Aorta (tissue), 5 donors: ENCODE results near the gene NRG4. TPM values are rescaled to one million over a fixed set of nuclear protein-coding genes. Genes with fewer than 3 reads are reported as not detected.

Experiments used
- ATAC-seq: fragments of 200-7000 bp; cut with Tn5 transposase; one replicate; pipeline ENCODE4 v1.9.1; 2022; ENCODE audit warnings: moderate library complexity; ENCODE audit not compliant: low FRiP score
- DNase-seq, 2 donors: peaks; one replicate each; pipeline ENCODE4 v3.0.0-alpha.2; 2020
- H3K27ac ChIP-seq, 2 donors: one replicate each; pipeline ENCODE4 v1.5.1; 2013; ENCODE audit warnings: low read length in 2 of 2, mild to moderate bottlenecking in 2 of 2, moderate library complexity in 2 of 2, control low read depth in 1 of 2, inconsistent platforms in 1 of 2, low read depth in 1 of 2
- H3K27me3 ChIP-seq, 2 donors: one replicate each; pipeline ENCODE4 v1.6.1; 2013; ENCODE audit warnings: control low read depth in 1 of 2, low read length in 1 of 2, mild to moderate bottlenecking in 1 of 2, moderate library complexity in 1 of 2; ENCODE audit not compliant: insufficient read depth in 2 of 2, control insufficient read depth in 1 of 2
- H3K36me3 ChIP-seq, 2 donors: one replicate each; pipeline ENCODE4 v1.6.1; 2013; ENCODE audit warnings: control low read depth in 1 of 2, low read length in 1 of 2, mild to moderate bottlenecking in 1 of 2; ENCODE audit not compliant: insufficient read depth in 2 of 2, control insufficient read depth in 1 of 2
- H3K4me1 ChIP-seq, 2 donors: one replicate each; pipeline ENCODE4 v1.6.1; 2013; ENCODE audit warnings: low read length in 2 of 2, control low read depth in 1 of 2, mild to moderate bottlenecking in 1 of 2, moderate library complexity in 1 of 2; ENCODE audit not compliant: insufficient read depth in 2 of 2, control insufficient read depth in 1 of 2
- H3K4me3 ChIP-seq, 2 donors: one replicate each; pipeline ENCODE4 v1.5.1; 2013; ENCODE audit warnings: low read length in 2 of 2, control low read depth in 1 of 2, mild to moderate bottlenecking in 1 of 2
- H3K9me3 ChIP-seq: one replicate; pipeline ENCODE4 v1.6.1; 2013; ENCODE audit warnings: mild to moderate bottlenecking, low read length; ENCODE audit not compliant: control insufficient read depth
- WGBS, 2 donors: extraction: QIAGEN DNeasy Blood & Tissue Kit; methylation state at CpG; one replicate each; pipeline ENCODE4 v1.1.7; 2013; 5-methylcytosine and 5-hydroxymethylcytosine counted together
- intact Hi-C, 2 donors: fragments of 100-400 bp; cut with DNase I; formaldehyde crosslinking; loops; one replicate each; pipeline versions ENCODE4 v1.14.2 to v1.15.0; 2022
- polyA plus RNA-seq, 2 donors: library from polyadenylated mRNA; stranded (reverse); fragments of 200-250 nt; gene quantifications; one replicate each; pipeline ENCODE4 v1.2.3, GENCODE V29; 2013
- total RNA-seq, 2 donors: library from RNA; stranded (reverse); fragmentation: NEBNext Ultra II Directional; extraction: Animal tissue kit (Norgen Biotek cat#: 25700); gene quantifications; one replicate each; pipeline ENCODE4 v1.2.1, GENCODE V29; 2021
- donor health status: healthy with polysubstance abuse.
- donor health status: Bipolar disorder and iron deficiency.
- donor health status: DM: no; HTN: no; CAD: no.
- donor health status: DM: no; HTN: no; CAD: no.
- donor health status: DM: yes; HTN: yes; CAD: no.

NRG4 gene
- total and polyA plus RNA-seq, 4 donors, result not detected

GRCh38 chr15:75945953-75946352 lies 66.3 kb downstream of the NRG4 start:
- no peak for ATAC-seq
- 78 to 79% methylated on average over 4 of the region's 4 CpGs for WGBS, 2 donors
- intact Hi-C loops, result no loop called here
- H3K27me3 ChIP-seq, result no peaks in the 10 kb centered on the region
- no peaks in the 10 kb centered on the region for H3K4me1 ChIP-seq
- no peak overlapping the region for H3K4me3 ChIP-seq
- no peaks in the 10 kb centered on the region for H3K9me3 ChIP-seq
- DNase-seq, result no peak
- no peak overlapping the region for H3K27ac ChIP-seq
- no peaks in the 10 kb centered on the region for H3K36me3 ChIP-seq

- Histone ChIP-seq H3K36me3 (no peaks in the 10 kb centered on the region), H3K4me3 (no peak overlapping the region), H3K4me1 (no peaks in the 10 kb centered on the region), H3K27ac (no peak overlapping the region), H3K27me3 (no peaks in the 10 kb centered on the region), H3K9me3 (no peaks in the 10 kb centered on the region)
- no peak for ATAC-seq
- 39 to 48% methylated on average over 1 of the region's 1 CpG for WGBS, 2 donors
- intact Hi-C loops, result no loop called here
- no peak for DNase-seq
Observed at GRCh38 chr15:75943713-75944215, 68.5 kb downstream of the NRG4 start.

GRCh38 chr15:75943246-75943645 lies 69.0 kb downstream of the NRG4 start:
- Histone ChIP-seq H3K27me3 (no peaks in the 10 kb centered on the region), H3K4me3 (no peak overlapping the region), H3K4me1 (no peaks in the 10 kb centered on the region), H3K36me3 (no peaks in the 10 kb centered on the region), H3K27ac (no peak overlapping the region), H3K9me3 (no peaks in the 10 kb centered on the region)
- DNase-seq (no peak), ATAC-seq (no peak)
- 71 to 74% methylated on average over 5 of the region's 5 CpGs for WGBS, 2 donors
- intact Hi-C loops, result no loop called here

- no peaks in the 10 kb centered on the region for H3K36me3 ChIP-seq
- no peak for DNase-seq
- no peak for ATAC-seq
- H3K9me3 ChIP-seq, result no peaks in the 10 kb centered on the region
- no peak overlapping the region for H3K27ac ChIP-seq
- intact Hi-C loops, result no loop called here
- H3K4me1 ChIP-seq, result no peaks in the 10 kb centered on the region
- no peaks in the 10 kb centered on the region for H3K27me3 ChIP-seq
- no peak overlapping the region for H3K4me3 ChIP-seq
- WGBS, 2 donors, result 38 to 51% methylated on average over 3 of the region's 3 CpGs
Observed at GRCh38 chr15:75942464-75942863, 69.8 kb downstream of the NRG4 start.

DNA sequence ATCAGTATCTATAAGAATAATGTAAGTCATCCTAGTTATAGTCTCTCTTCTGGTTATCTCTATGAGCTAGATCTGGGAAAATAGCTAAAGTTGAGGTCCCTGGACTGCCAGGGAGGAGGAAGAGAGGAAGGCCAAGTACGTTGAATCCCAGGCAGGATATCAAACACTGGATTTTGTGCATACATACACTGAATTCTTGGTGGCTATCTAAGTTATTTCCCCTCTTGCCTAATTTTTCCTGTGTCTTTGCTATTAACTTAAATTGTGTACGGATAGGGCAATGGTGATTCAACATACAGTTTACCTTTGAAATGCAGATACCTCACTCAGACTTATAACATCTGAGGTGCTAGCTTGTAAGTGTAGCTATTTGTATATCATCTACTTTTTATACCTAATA lies 81.4 kb downstream of the NRG4 start:
- Histone ChIP-seq H3K36me3 (peaks cover 0 to 5% of the 10 kb centered on the region in 2 donors), H3K9me3 (no peaks in the 10 kb centered on the region), H3K27ac (no peak overlapping the region), H3K4me1 (no peaks in the 10 kb centered on the region), H3K4me3 (no peak overlapping the region), H3K27me3 (no peaks in the 10 kb centered on the region)
- DNase-seq (no peak), ATAC-seq (no peak)
- intact Hi-C loops, result no loop called here
- 89 to 96% methylated on average over 2 of the region's 2 CpGs for WGBS, 2 donors

DNA sequence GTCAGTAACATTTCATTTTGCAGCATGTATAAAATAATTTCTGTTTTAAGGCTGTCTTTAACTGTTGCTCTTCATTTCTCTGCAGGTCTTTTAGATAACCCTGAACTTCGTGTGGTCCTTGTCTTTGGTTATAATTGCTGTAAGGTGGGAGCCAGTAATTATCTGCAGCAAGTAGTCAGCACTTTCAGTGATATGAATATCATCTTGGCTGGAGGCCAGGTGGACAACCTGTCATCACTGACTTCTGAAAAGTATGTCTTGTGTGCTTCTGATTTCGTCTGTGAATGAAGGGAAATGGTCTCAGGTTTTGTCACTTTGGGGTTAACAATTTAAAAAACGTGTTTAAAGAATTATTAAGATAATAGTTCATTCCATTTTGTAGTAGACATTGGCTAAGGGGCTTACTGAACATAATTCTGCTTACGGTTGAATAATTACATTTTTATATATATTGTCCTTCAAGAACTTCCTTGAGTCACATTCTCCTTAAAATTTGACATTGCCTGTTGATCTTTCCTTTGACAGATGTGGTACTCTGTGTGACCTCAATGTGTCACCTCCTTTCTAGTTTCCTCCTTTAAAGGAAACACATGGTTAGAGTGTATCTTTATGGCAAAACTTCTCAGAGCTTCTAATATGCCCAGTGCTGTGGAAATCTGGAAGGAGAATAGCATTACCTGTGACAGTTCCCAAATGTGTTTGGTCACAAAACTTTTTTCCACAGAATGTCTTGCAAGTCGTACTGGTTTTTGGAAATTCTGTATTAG lies 82.2 kb downstream of the NRG4 start:
- Histone ChIP-seq H3K27me3 (no peaks in the 10 kb centered on the region), H3K4me3 (no peak overlapping the region), H3K9me3 (no peaks in the 10 kb centered on the region), H3K4me1 (no peaks in the 10 kb centered on the region), H3K36me3 (peaks cover 0 to 5% of the 10 kb centered on the region in 2 donors), H3K27ac (no peak overlapping the region)
- WGBS, 2 donors, result 54 to 56% methylated on average over 5 of the region's 5 CpGs
- no peak for DNase-seq
- ATAC-seq, result no peak
- intact Hi-C loops, result no loop called here

- Histone ChIP-seq H3K36me3 (peaks cover 0 to 2% of the 10 kb centered on the region in 2 donors), H3K9me3 (no peaks in the 10 kb centered on the region), H3K4me1 (no peaks in the 10 kb centered on the region), H3K27ac (no peak overlapping the region), H3K27me3 (no peaks in the 10 kb centered on the region), H3K4me3 (no peak overlapping the region)
- 68 to 76% methylated on average over 9 of the region's 9 CpGs for WGBS, 2 donors
- no peak for ATAC-seq
- intact Hi-C loops, result no loop called here
- no peak for DNase-seq
Observed at GRCh38 chr15:75928680-75929608, 83.3 kb downstream of the NRG4 start.

DNA sequence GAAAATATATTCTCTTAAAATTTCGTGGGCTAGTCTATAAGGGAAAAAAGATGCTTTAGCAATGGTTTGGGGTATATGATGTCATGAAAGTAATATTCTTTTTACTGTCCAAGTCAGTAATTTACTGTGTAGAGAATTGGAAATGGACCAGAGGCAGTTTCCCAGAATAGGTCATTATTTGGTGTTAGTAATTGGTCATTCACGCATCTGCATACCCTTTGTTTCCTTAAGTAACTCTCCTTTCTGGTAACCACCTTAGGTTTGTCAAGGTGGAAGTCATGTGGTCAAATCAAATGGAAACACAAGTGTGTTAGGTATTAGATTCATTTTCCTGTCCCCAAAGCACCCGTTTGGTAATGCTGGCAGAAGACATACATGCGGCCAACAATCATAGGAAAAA lies 84.6 kb downstream of the NRG4 start:
- intact Hi-C loops, result no loop called here
- ATAC-seq, result no peak

More for the DNA sequence above, 84.6 kb downstream of the NRG4 start:
- Histone ChIP-seq H3K27ac (no peak overlapping the region), H3K36me3 (peaks cover 0 to under 1% of the 10 kb centered on the region in 2 donors), H3K4me3 (no peak overlapping the region), H3K27me3 (no peaks in the 10 kb centered on the region), H3K9me3 (no peaks in the 10 kb centered on the region), H3K4me1 (no peaks in the 10 kb centered on the region)
- no peak for DNase-seq
- WGBS, 2 donors, result 67 to 79% methylated on average over 4 of the region's 4 CpGs
